Measurements from ENCODE around the gene COX5A.

Gene COX5A

GRCh38 chr15:74882528-74882927 is 55.3 kb downstream of the COX5A start:
- no peaks in the 10 kb centered on the region for H3K36me3 ChIP-seq
- no peak overlapping the region for H3K4me2 ChIP-seq
- no peak overlapping the region for H3K9ac ChIP-seq
- H3K4me1 ChIP-seq, result peaks cover 16% of the 10 kb centered on the region
- TF ChIP-seq Cebpa-rat (IDR thresholded peaks at IDR 0.05), result no peak
- H4K20me1 ChIP-seq, result no peaks in the 10 kb centered on the region
- H3K4me3 ChIP-seq, result 0 out of 2 replicates have a peak overlapping the region, but pooled peaks have one; percentile 11
- no peaks in the 10 kb centered on the region for H3K27me3 ChIP-seq
- no peak overlapping the region for H3K27ac ChIP-seq
- peaks cover 24% of the 10 kb centered on the region for H3K9me3 ChIP-seq

GRCh38 chr15:74878273-74878672 is 59.6 kb downstream of the COX5A start:
- TF ChIP-seq Cebpa-rat (IDR thresholded peaks at IDR 0.05), result no peak
- H3K27me3 ChIP-seq, result no peaks in the 10 kb centered on the region
- no peak overlapping the region for H3K27ac ChIP-seq
- no peaks in the 10 kb centered on the region for H3K36me3 ChIP-seq
- H3K4me1 ChIP-seq, result peaks cover 9% of the 10 kb centered on the region
- H3K9me3 ChIP-seq, result peaks cover 22% of the 10 kb centered on the region
- no peak overlapping the region for H3K9ac ChIP-seq
- H3K4me3 ChIP-seq, result no peak overlapping the region
- no peak overlapping the region for H3K4me2 ChIP-seq
- H4K20me1 ChIP-seq, result no peaks in the 10 kb centered on the region

GRCh38 chr15:74873756-74874424 is 64.0 kb downstream of the COX5A start:
- peaks cover 39% of the 10 kb centered on the region for H4K20me1 ChIP-seq
- H3K36me3 ChIP-seq, result peaks cover 1% of the 10 kb centered on the region; the same call in 1 of the 2 replicates
- H3K27ac ChIP-seq, result peak overlapping the region; percentile 95
- no peaks in the 10 kb centered on the region for H3K9me3 ChIP-seq
- H3K4me3 ChIP-seq, result peak overlapping the region; percentile 79
- H3K4me2 ChIP-seq, result peak overlapping the region; percentile 94
- H3K27me3 ChIP-seq, result no peaks in the 10 kb centered on the region
- peaks cover 46% of the 10 kb centered on the region for H3K4me1 ChIP-seq
- no peak for TF ChIP-seq Cebpa-rat (IDR thresholded peaks at IDR 0.05)
- peak overlapping the region; percentile 94 for H3K9ac ChIP-seq

- H3K27ac ChIP-seq, result peak within 1 kb of the TSS; percentile 95
- peak within 1 kb of the TSS; percentile 79 for H3K4me3 ChIP-seq
- H3K9me3 ChIP-seq, result no peaks in the 10 kb centered on the region; the same call in 1 of the 2 replicates
- H3K36me3 ChIP-seq, result peaks cover 8% of the 10 kb centered on the region; the same call in 1 of the 2 replicates
- H3K27me3 ChIP-seq, result no peaks in the 10 kb centered on the region
- H3K4me2 ChIP-seq, result peak within 1 kb of the TSS; percentile 94
- H3K9ac ChIP-seq, result peak within 1 kb of the TSS; percentile 94
- H4K20me1 ChIP-seq, result peaks cover 46% of the 10 kb centered on the region
- TF ChIP-seq Cebpa-rat (IDR thresholded peaks at IDR 0.05), result no peak
- H3K4me1 ChIP-seq, result peaks cover 53% of the 10 kb centered on the region
These were observed 64.7 kb downstream of the COX5A start, which contains the start of gene SCAMP2 for GRCh38 chr15:74873036-74873755. Gene SCAMP2 (minus strand): TSS chr15:74873365. CDS start chr15:74873255, 110 bp downstream.

GRCh38 chr15:74872702-74873035 is 65.2 kb downstream of the COX5A start:
- H3K4me2 ChIP-seq, result peak overlapping the region; percentile 94
- peaks cover 3% of the 10 kb centered on the region; the same call in 1 of the 2 replicates for H3K9me3 ChIP-seq
- peak overlapping the region; percentile 79 for H3K4me3 ChIP-seq
- peaks cover 49% of the 10 kb centered on the region for H4K20me1 ChIP-seq
- peaks cover 12% of the 10 kb centered on the region for H3K36me3 ChIP-seq
- H3K27ac ChIP-seq, result peak overlapping the region; percentile 95
- no peaks in the 10 kb centered on the region for H3K27me3 ChIP-seq
- H3K4me1 ChIP-seq, result peaks cover 58% of the 10 kb centered on the region
- no peak for TF ChIP-seq Cebpa-rat (IDR thresholded peaks at IDR 0.05)
- H3K9ac ChIP-seq, result peak overlapping the region; percentile 94

GRCh38 chr15:74870436-74871215 is 67.2 kb downstream of the COX5A start:
- Histone ChIP-seq H3K27me3 (no peaks in the 10 kb centered on the region), H4K20me1 (peaks cover 69% of the 10 kb centered on the region), H3K36me3 (peaks cover 29% of the 10 kb centered on the region), H3K4me1 (peaks cover 78% of the 10 kb centered on the region), H3K9ac (peak overlapping the region; percentile 73), H3K27ac (peak overlapping the region; percentile 95), H3K4me3 (peak overlapping the region; percentile 38), H3K4me2 (peak overlapping the region; percentile 94), H3K9me3 (peaks cover 7% of the 10 kb centered on the region; the same call in 1 of the 2 replicates)
- TF ChIP-seq Cebpa-rat (IDR thresholded peaks at IDR 0.05), result no peak

All from BLaER1 (cell line).